GM19397 (cell line): Measurements from ENCODE around the gene CSMD2.
"Not testable (repeated sequence)": the region's sequence is repeated elsewhere in the genome, so short reads cannot be mapped to it uniquely, and the experiment has no call there.

Experiments
- ATAC-seq: cut with Tn5 transposase; IDR thresholded peaks from one replicate; pipeline ENCODE4 v1.9.1; 2021; ENCODE audit warnings: mild to moderate bottlenecking, moderate library complexity; ENCODE audit not compliant: unreplicated experiment

CSMD2 gene

DNA sequence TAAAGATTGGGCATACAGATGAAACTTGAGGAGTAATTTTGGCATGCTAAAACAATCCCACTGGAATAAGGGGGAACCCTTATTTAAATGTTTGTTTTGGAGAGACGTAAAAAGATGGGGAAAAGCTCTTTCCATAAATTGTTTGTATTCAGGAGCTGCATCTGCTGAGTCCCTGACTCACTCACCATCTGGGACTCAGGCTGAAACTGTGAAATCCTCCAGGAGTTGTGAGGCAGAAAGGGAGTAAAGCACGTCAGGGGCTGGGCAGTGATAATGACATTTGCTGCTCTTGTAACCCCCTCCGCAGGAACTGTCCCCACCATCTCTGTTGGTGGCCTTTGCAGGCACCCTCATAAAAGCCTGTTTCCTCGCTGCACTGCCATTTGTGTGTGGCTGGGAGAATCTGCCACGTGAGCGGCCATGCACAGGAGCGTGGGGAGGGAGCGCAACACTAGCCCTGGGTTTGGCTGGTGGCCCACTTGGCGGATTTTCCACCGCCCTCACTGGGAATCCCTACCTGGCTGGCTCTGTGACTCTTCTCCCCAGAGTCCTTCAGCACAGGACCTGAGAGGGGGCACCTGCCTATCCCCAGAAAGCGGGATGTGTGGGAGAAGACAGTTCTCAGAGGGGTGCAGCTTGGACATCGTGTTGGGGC is 647.3 kb downstream of the CSMD2 start:
- no peak for ATAC-seq

DNA sequence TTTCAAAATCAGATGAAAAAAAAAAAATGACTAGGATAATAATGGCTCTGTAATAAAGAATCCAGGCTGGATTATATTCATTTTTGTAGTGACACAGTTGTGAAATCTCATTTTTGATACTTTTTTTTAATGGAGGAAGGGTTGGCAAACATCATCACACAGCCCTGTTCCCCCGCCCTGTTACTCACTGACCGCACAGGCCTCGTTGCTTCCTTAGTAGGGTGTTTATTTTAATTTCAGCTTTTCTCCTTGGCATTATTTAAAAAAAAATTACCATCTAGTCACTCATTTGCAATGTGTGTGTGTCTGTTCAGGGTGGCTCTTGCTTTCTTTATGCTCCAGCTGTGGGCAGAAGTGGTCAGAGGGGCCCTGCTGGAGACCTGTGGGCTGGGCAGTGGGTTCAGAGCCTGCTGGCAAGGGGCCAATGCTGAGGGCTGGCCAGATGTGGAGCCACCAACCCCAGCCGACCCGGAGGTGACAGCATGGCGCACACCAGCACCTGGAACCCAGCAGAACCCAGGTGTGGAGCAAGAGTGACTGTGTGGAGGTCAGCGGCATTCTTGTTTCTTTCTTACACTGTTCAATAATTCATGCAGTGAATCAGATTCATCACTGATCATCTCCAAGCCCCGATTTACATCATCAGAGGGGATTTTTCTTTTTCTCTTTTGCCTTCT is 648.0 kb downstream of the CSMD2 start:
- ATAC-seq: no peak

GRCh38 chr1:33516428-33516827 is 648.6 kb downstream of the CSMD2 start:
- ATAC-seq: no peak

- ATAC-seq: no peak
Observed at GRCh38 chr1:33515607-33516006, 649.4 kb downstream of the CSMD2 start.

GRCh38 chr1:33515112-33515511 is 649.9 kb downstream of the CSMD2 start:
- ATAC-seq: no peak

- no peak for ATAC-seq
Observed at GRCh38 chr1:33512226-33513011, 652.6 kb downstream of the CSMD2 start.

- not testable (repeated sequence) for ATAC-seq
Observed at GRCh38 chr1:33509276-33509675, 655.8 kb downstream of the CSMD2 start.

DNA sequence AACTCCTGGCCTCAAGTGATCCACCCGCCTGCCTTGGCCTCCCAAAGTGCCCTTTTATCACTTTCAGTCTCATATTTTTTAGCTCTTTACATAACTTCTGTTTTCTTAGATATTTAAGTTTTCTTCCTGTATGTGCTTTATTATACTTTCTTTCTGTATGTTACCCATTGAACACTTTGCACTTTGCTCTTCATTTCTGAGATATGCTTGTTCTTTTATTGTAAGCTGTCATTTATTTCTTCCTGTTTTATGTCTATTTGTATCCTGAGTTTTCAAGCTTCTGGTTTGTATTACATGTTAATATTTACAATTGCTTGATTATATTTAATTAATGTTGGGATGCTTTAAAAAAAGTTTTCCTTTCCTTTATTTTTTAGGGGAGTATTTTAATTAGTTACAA is 656.9 kb downstream of the CSMD2 start:
- no peak for ATAC-seq

DNA sequence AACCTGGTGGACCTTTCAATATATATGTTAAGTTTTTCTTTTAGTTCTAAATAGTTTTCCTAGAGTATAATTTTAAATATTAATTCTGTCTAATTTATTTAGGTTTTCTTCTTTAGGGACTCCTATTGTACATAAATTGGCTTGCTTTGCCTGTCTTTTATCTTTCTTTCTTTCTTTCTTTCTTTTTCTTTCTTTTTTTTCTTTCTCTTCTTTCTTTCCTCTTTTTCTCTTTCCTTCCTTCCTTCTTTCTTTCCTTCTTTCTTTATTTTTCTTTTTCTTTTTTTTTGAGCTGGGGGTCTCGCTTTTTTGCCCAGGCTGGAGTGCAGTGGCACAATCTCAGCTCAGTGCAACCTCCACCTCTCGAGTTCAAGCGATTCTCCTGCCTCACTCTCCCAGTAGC is 657.4 kb downstream of the CSMD2 start:
- ATAC-seq: no peak

GRCh38 chr1:33503506-33503905 is 661.5 kb downstream of the CSMD2 start:
- no peak for ATAC-seq

GRCh38 chr1:33502726-33503125 is 662.3 kb downstream of the CSMD2 start:
- ATAC-seq: no peak

- ATAC-seq: no peak
Observed at GRCh38 chr1:33501774-33502173, 663.3 kb downstream of the CSMD2 start.

DNA sequence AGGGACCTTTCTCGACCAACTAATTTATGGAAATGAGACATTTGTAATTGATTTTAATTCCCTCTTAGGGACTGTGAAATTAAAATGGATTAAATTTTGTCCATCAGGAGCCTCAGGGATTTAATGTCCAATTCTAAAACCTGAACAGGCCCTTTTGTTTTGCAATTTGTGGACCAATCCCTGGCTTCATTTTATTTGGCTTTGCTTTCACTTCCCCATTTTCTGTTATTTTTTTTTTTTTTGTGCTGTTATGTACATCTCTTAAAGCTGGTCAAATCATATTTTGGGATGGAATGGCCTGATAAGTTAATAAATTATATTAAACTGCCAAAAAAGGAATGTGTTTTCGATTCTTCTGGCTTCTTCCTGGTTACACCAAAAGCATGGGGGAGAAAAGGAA is 663.7 kb downstream of the CSMD2 start:
- no peak for ATAC-seq

DNA sequence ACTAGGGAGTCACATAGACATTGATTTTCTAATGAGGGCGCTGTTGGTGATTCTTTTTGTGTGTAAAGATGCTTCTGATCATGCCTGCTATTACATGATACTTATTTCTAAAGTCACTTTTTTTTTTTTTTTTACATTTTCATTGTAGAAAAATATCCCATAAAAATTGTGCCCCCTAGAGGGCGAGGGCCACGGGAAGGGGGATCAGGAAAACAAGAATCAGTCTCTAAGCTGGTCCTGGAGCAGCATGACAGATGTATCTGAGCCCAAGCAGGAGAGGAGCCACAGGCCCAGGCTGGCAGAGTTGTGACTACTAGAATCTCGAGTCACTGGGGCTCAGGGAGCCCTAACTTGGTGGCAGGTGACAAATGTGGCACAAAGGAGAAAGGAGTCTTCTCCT is 664.5 kb downstream of the CSMD2 start:
- no peak for ATAC-seq

DNA sequence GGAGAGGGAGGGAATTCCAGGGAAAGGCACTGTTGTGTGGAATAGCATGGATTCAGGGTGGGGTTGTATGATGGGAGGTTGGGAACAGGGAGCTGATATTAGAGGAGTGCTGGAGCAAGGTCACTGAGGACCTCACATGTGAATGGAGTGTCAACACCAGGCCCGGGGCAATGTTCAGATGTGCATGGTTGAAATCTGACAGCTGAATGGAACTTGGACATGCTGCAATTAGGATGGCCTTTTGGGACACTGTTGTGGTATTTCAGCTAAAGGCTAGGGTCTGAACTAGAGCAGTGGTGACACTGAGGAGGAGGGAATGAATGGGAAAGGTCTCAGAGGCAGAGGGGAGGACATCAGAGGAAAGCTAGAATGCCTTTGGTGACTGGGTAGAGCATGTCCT is 667.6 kb downstream of the CSMD2 start:
- no peak for ATAC-seq

DNA sequence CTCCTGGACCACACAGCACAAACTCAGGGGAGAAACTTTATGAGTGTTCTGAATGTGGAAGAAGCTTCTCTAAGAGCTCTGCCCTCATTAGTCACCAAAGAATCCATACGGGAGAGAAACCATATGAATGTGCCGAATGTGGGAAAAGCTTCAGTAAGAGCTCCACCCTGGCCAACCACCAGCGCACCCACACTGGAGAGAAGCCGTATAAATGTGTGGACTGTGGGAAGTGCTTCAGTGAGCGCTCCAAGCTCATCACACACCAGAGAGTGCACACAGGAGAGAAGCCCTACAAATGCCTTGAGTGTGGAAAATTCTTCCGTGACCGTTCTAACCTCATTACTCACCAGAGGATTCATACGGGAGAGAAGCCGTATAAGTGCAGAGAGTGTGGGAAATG is 670.1 kb downstream of the CSMD2 start:
- ATAC-seq: no peak

DNA sequence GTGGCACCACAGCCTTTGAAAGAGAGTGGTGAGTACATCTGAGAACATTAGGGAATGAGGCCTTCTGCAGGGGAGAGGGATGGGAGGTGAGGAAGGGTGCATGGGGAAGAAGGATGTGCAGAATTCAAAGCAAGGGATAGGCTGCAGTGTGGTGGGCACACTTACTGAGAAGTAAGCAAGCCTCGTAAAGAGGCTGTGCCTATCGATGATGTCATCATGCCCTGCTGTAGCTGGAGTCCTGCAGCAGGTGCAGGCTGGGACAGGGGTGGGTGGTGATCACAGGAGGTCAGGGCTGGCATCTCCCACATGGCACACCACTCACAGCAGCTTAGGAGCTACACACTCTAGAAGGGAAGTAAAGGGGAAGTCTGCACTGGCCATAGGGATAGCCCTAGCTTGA is 676.4 kb downstream of the CSMD2 start:
- no peak for ATAC-seq

- ATAC-seq: no peak
Observed at GRCh38 chr1:33482412-33482811, 682.6 kb downstream of the CSMD2 start.

DNA sequence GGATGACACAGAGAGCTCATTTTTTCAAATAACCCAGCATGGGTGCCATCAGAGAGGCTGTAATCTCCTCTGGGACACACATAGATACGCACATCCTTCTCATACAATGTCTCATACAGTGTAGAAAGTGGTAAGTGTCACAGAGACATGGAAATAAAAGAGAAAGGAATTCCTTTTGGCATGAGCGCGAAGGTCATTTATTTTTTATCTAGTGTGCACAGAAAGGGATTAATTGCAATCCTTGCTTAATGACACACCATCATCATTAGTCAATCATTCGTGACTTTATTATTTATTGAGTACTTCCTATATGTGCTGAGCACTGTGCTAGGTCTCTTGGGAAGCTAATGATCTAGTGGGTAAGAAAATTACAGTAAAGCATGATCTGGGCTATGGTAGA is 687.6 kb downstream of the CSMD2 start:
- no peak for ATAC-seq

DNA sequence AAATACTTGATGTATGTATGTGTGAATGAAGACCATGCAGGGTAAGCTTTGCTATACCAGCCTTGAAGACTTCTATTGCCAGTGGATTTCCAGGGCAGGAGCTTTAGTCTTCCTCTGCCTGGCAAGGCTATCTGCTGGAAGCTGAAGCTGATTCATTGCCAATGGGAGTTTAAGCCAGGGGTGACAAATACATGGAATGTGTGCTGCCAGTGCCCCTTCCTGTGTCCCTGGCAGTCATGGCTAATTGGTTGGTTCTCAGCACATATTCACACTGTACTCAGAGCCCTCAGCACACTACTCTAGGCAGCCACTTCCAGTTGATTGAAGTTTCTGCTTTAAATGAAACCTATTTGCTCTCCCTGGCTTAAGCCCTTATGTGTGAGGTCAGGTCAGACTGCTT is 691.1 kb downstream of the CSMD2 start:
- no peak for ATAC-seq

DNA sequence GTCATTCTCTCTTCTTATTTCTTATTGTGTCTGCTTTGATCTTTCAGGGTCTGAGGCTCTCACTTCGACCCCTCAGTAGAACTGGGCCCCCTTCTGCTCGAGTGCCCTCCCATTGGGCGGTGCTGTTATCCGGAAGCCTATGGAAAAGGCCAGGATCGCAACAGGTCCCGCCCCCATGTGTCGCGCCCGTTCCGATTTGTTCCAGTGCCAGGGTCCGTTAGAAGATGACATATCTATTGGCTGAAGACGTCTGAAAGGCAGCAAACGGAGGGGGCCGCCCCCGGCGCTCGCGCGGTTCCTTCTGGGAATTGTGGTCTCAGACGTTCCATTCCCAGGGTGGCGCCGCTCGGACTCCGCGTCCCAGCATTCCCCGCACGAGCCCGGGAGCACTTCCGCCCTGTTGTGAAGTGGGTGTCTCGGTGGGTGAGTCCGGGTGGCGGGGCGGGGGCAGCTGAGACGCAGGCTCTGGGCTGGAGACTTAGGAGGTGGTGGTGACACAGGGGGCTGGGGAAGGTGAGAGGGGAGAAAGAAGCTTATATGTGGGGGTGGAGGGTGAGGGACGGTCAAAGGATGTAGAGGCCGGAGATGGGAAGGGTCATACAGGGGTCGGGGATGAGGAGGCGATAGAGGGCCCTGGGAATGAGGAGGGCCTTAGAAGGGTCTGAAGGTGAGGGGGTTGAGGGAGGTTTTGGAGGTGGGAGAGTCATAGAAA is 692.6 kb downstream of the CSMD2 start, which contains the start of gene ZSCAN20:
TSS of gene ZSCAN20 (plus strand) at position 377 of the 712 bp plus-strand sequence. CDS start 6,644 bp downstream, outside the sequence.
- peak; percentile 92 for ATAC-seq
